Subcutaneous adipose tissue (tissue), 4 donors: Measurements from ENCODE around the gene SIK3. TPM values are rescaled to one million over a fixed set of nuclear protein-coding genes. Genes with fewer than 3 reads are reported as not detected.

Experiments
- CTCF ChIP-seq: fragments of 450-650 bp; IDR thresholded peaks from one replicate; pipeline ENCODE4 v1.5.1; 2016; ENCODE audit warnings: low read depth, mild to moderate bottlenecking, control low read depth, antibody characterized with exemption, moderate library complexity
- total RNA-seq, 4 donors: library from RNA; depleted of rRNA; stranded (reverse); fragments of >200 nt; gene quantifications; one replicate each; pipeline ENCODE4 v1.1.0, GENCODE V29; 2016

The SIK3 gene
- total RNA-seq, 4 donors from 2014 or later: 27.7 to 44.8 (median 40.3) TPM

- TF ChIP-seq CTCF: no peak
Measured at GRCh38 chr11:117066959-117067358, 31.3 kb downstream of the SIK3 start.

- TF ChIP-seq CTCF: no peak
Measured at GRCh38 chr11:117064275-117064674, 34.0 kb downstream of the SIK3 start.

GRCh38 chr11:117062498-117062897 is 35.7 kb downstream of the SIK3 start:
- TF ChIP-seq CTCF: no peak

GRCh38 chr11:117061256-117061655 is 37.0 kb downstream of the SIK3 start:
- no peak for TF ChIP-seq CTCF

GRCh38 chr11:117059611-117060148 is 38.5 kb downstream of the SIK3 start:
- TF ChIP-seq CTCF: no peak

- TF ChIP-seq CTCF: no peak
Measured at GRCh38 chr11:117058761-117059261, 39.4 kb downstream of the SIK3 start.

GRCh38 chr11:117057727-117058126 is 40.5 kb downstream of the SIK3 start:
- no peak for TF ChIP-seq CTCF
